ENCODE results near the gene RAB21.
"Not testable (repeated sequence)": the region's sequence is repeated elsewhere in the genome, so short reads cannot be mapped to it uniquely, and the experiment has no call there.

The RAB21 gene

GRCh38 chr12:71752891-71753290 is 1.8 kb upstream of the RAB21 start:
- no peak for DNase-seq (ENCODE audit: low spot score)

- DNase-seq (ENCODE audit: low spot score) = peak; percentile 39
These were observed 656 bp downstream of the RAB21 start for GRCh38 chr12:71755146-71755892.

GRCh38 chr12:71756054-71756690 is 1.5 kb downstream of the RAB21 start:
- no peak for DNase-seq (ENCODE audit: low spot score)

GRCh38 chr12:71759941-71760340 is 5.3 kb downstream of the RAB21 start:
- DNase-seq (ENCODE audit: low spot score) = no peak

GRCh38 chr12:71760471-71760870 is 5.8 kb downstream of the RAB21 start:
- no peak for DNase-seq (ENCODE audit: low spot score)

- DNase-seq (ENCODE audit: low spot score) = not testable (repeated sequence)
These were observed 6.7 kb downstream of the RAB21 start for GRCh38 chr12:71761354-71761753.

GRCh38 chr12:71763677-71764379 is 9.2 kb downstream of the RAB21 start:
- no peak for DNase-seq (ENCODE audit: low spot score)

- no peak for DNase-seq (ENCODE audit: low spot score)
These were observed 10.1 kb downstream of the RAB21 start for GRCh38 chr12:71764587-71765321.

- DNase-seq (ENCODE audit: low spot score) = no peak
These were observed 11.5 kb downstream of the RAB21 start for GRCh38 chr12:71766202-71766601.

- DNase-seq (ENCODE audit: low spot score) = no peak
These were observed 12.5 kb downstream of the RAB21 start for GRCh38 chr12:71767183-71767582.

GRCh38 chr12:71768900-71769299 is 14.2 kb downstream of the RAB21 start:
- DNase-seq (ENCODE audit: low spot score) = no peak

- no peak for DNase-seq (ENCODE audit: low spot score)
These were observed 16.4 kb downstream of the RAB21 start for GRCh38 chr12:71771069-71771468.

- no peak for DNase-seq (ENCODE audit: low spot score)
These were observed 18.1 kb downstream of the RAB21 start for GRCh38 chr12:71772735-71773134.

- peak; percentile 57 for DNase-seq (ENCODE audit: low spot score)
These were observed 25.7 kb downstream of the RAB21 start for GRCh38 chr12:71780237-71780822.

GRCh38 chr12:71782017-71782416 is 27.4 kb downstream of the RAB21 start:
- DNase-seq (ENCODE audit: low spot score) = no peak

- DNase-seq (ENCODE audit: low spot score) = no peak
These were observed 32.2 kb downstream of the RAB21 start for GRCh38 chr12:71786829-71787228.

- DNase-seq (ENCODE audit: low spot score) = no peak
These were observed 32.9 kb downstream of the RAB21 start for GRCh38 chr12:71787580-71787979.

GRCh38 chr12:71790331-71790730 is 35.7 kb downstream of the RAB21 start:
- no peak for DNase-seq (ENCODE audit: low spot score)

- DNase-seq (ENCODE audit: low spot score) = no peak
These were observed 36.9 kb downstream of the RAB21 start for GRCh38 chr12:71791473-71792150.

- no peak for DNase-seq (ENCODE audit: low spot score)
These were observed 37.9 kb downstream of the RAB21 start for GRCh38 chr12:71792599-71792998.

- no peak for DNase-seq (ENCODE audit: low spot score)
These were observed 41.2 kb downstream of the RAB21 start for GRCh38 chr12:71795901-71796300.
